Skeletal muscle tissue (tissue), 4 donors: ENCODE results near the gene SYTL3. TPM values are rescaled to one million over a fixed set of nuclear protein-coding genes. Genes with fewer than 3 reads are reported as not detected.

ENCODE experiments used
- H3K27ac ChIP-seq: one replicate; pipeline ENCODE4 v1.7.0; 2013; ENCODE audit warnings: mild to moderate bottlenecking, low read depth, low read length, inconsistent platforms
- H3K27me3 ChIP-seq, 3 donors: one replicate each; pipeline ENCODE4 v1.7.0; 2013; ENCODE audit warnings: low read length in 3 of 3; ENCODE audit not compliant: control insufficient read depth in 3 of 3, insufficient read depth in 3 of 3
- H3K36me3 ChIP-seq, 3 donors: one replicate each; pipeline ENCODE4 v1.7.0; 2013; ENCODE audit warnings: low read length in 3 of 3; ENCODE audit not compliant: control insufficient read depth in 3 of 3, insufficient read depth in 3 of 3
- H3K4me1 ChIP-seq, 3 donors: one replicate each; pipeline ENCODE4 v1.7.0; 2013; ENCODE audit warnings: low read length in 3 of 3, mild to moderate bottlenecking in 3 of 3; ENCODE audit not compliant: control insufficient read depth in 3 of 3, insufficient read depth in 3 of 3
- H3K4me3 ChIP-seq, 3 donors: one replicate each; pipeline ENCODE4 v1.7.0; 2013; ENCODE audit warnings: low read length in 3 of 3
- H3K9ac ChIP-seq, 3 donors: one replicate each; pipeline ENCODE4 v1.7.0; 2013; ENCODE audit warnings: low read length in 3 of 3, mild to moderate bottlenecking in 3 of 3, moderate library complexity in 2 of 3, low read depth in 1 of 3
- H3K9me3 ChIP-seq, 3 donors: one replicate each; pipeline ENCODE4 v1.7.0; 2013; ENCODE audit warnings: low read length in 3 of 3; ENCODE audit not compliant: control insufficient read depth in 3 of 3
- total RNA-seq: library from RNA; depleted of rRNA; stranded (reverse); fragments of >200 nt; gene quantifications from one replicate; pipeline ENCODE4 v1.2.3, GENCODE V29; 2014
- donor health status: Osteomylitis.

SYTL3 gene
- total RNA-seq, 1 donor from 2014 or later = 5.7 TPM

GRCh38 chr6:158661156-158661685 lies 11.4 kb downstream of the SYTL3 start:
- Histone ChIP-seq H3K4me3 (no peak overlapping the region), H3K36me3 (peaks cover 0 to 3% (median 0%) of the 10 kb centered on the region in 3 donors)

GRCh38 chr6:158662607-158662953 lies 12.7 kb downstream of the SYTL3 start:
- Histone ChIP-seq H3K9me3 (no peaks in the 10 kb centered on the region), H3K4me3 (peak overlapping the region; percentile 72 to 82 (median 78)), H3K27me3 (no peaks in the 10 kb centered on the region), H3K9ac (peak overlapping the region; percentile 67 to 85 (median 84)), H3K27ac (peak overlapping the region; percentile 65), H3K4me1 (peaks cover 25 to 35% (median 33%) of the 10 kb centered on the region in 3 donors), H3K36me3 (peaks cover 0 to 3% (median 2%) of the 10 kb centered on the region in 3 donors)

More at GRCh38 chr6:158661156-158661685, 11.4 kb downstream of the SYTL3 start:
- H3K4me1 ChIP-seq = peaks cover 15 to 22% (median 21%) of the 10 kb centered on the region in 3 donors
- H3K9ac ChIP-seq = no peak overlapping the region
- H3K9me3 ChIP-seq = no peaks in the 10 kb centered on the region
- no peak overlapping the region for H3K27ac ChIP-seq
- no peaks in the 10 kb centered on the region for H3K27me3 ChIP-seq

- Histone ChIP-seq H3K27me3 (no peaks in the 10 kb centered on the region), H3K9ac (peak overlapping the region; percentile 67 to 85 (median 84)), H3K4me3 (peak overlapping the region; percentile 72 to 82 (median 78)), H3K9me3 (no peaks in the 10 kb centered on the region), H3K27ac (peak overlapping the region; percentile 65), H3K4me1 (peaks cover 26 to 39% (median 33%) of the 10 kb centered on the region in 3 donors), H3K36me3 (peaks cover 0 to 3% (median 2%) of the 10 kb centered on the region in 3 donors)
Observed at GRCh38 chr6:158662954-158663624, 13.2 kb downstream of the SYTL3 start.

GRCh38 chr6:158663625-158664165 lies 13.8 kb downstream of the SYTL3 start:
- Histone ChIP-seq H3K36me3 (peaks cover 0 to 3% (median 2%) of the 10 kb centered on the region in 3 donors), H3K27ac (peak overlapping the region; percentile 65), H3K9ac (peak overlapping the region; percentile 67 to 85 (median 84)), H3K9me3 (no peaks in the 10 kb centered on the region), H3K4me1 (peaks cover 26 to 39% (median 38%) of the 10 kb centered on the region in 3 donors), H3K4me3 (peak overlapping the region; percentile 72 to 82 (median 78)), H3K27me3 (no peaks in the 10 kb centered on the region)

GRCh38 chr6:158665332-158665731 lies 15.5 kb downstream of the SYTL3 start:
- H3K27me3 ChIP-seq = no peaks in the 10 kb centered on the region
- no peak overlapping the region for H3K27ac ChIP-seq
- no peak overlapping the region for H3K4me3 ChIP-seq
- H3K9ac ChIP-seq = no peak overlapping the region
- no peaks in the 10 kb centered on the region for H3K9me3 ChIP-seq
- H3K36me3 ChIP-seq = peaks cover 0 to 3% (median 2%) of the 10 kb centered on the region in 3 donors
- H3K4me1 ChIP-seq = peaks cover 26 to 46% (median 39%) of the 10 kb centered on the region in 3 donors

- peaks cover 0 to 3% (median 2%) of the 10 kb centered on the region in 3 donors for H3K36me3 ChIP-seq
- H3K9ac ChIP-seq = peak overlapping the region; percentile 10 to 57 (median 30)
- H3K4me1 ChIP-seq = peaks cover 26 to 46% (median 39%) of the 10 kb centered on the region in 3 donors
- no peaks in the 10 kb centered on the region for H3K9me3 ChIP-seq
- no peaks in the 10 kb centered on the region for H3K27me3 ChIP-seq
- peak overlapping the region; percentile 63 for H3K27ac ChIP-seq
- peak overlapping the region in 2 of 3 donors; percentile 3 to 29 for H3K4me3 ChIP-seq
Observed at GRCh38 chr6:158666628-158667359, 16.9 kb downstream of the SYTL3 start.

GRCh38 chr6:158667360-158667981 lies 17.6 kb downstream of the SYTL3 start:
- H3K4me3 ChIP-seq = no peak overlapping the region
- no peaks in the 10 kb centered on the region for H3K27me3 ChIP-seq
- H3K9me3 ChIP-seq = no peaks in the 10 kb centered on the region
- H3K4me1 ChIP-seq = peaks cover 25 to 46% (median 37%) of the 10 kb centered on the region in 3 donors
- peak overlapping the region; percentile 63 for H3K27ac ChIP-seq
- H3K9ac ChIP-seq = peak overlapping the region in 1 of 3 donors; percentile 10
- H3K36me3 ChIP-seq = peaks cover 0 to 3% (median 2%) of the 10 kb centered on the region in 3 donors

- Histone ChIP-seq H3K9ac (no peak overlapping the region), H3K4me3 (no peak overlapping the region), H3K9me3 (no peaks in the 10 kb centered on the region), H3K27ac (no peak overlapping the region), H3K27me3 (no peaks in the 10 kb centered on the region), H3K4me1 (peaks cover 14 to 41% (median 27%) of the 10 kb centered on the region in 3 donors), H3K36me3 (peaks cover 0 to 3% (median 2%) of the 10 kb centered on the region in 3 donors)
Observed at GRCh38 chr6:158668707-158669103, 18.9 kb downstream of the SYTL3 start.

GRCh38 chr6:158669145-158670035 lies 19.5 kb downstream of the SYTL3 start:
- H3K4me3 ChIP-seq = no peak overlapping the region
- no peaks in the 10 kb centered on the region for H3K9me3 ChIP-seq
- H3K36me3 ChIP-seq = peaks cover 2 to 3% (median 2%) of the 10 kb centered on the region in 3 donors
- no peak overlapping the region for H3K9ac ChIP-seq
- no peak overlapping the region for H3K27ac ChIP-seq
- H3K27me3 ChIP-seq = no peaks in the 10 kb centered on the region
- peaks cover 14 to 37% (median 24%) of the 10 kb centered on the region in 3 donors for H3K4me1 ChIP-seq
